Fibroblast of skin of abdomen (primary cell): ENCODE data around the gene GPR39.

Experiments used
- DNase-seq: peaks from one replicate; pipeline ENCODE4 v3.0.0-alpha.2; 2013

GPR39 gene

DNA sequence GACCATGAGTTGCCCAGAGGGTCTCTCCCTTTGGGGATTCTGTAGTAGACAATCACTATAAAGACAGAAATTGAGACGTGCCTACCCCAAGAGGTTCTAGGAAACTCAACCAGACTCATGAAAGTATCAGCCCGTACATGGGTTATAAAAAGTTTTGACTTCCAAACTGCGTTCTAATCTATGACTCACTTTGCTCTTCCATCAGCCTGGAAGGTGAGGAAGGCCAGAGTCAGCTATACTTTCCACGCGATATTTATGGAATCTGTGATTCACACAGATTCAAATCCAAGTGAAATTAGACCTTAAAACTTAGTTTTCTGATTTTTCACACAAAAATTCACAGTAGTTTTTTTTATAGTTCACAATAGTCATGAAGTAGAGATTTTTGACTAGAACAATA, 261.1 kb downstream of the GPR39 start:
- DNase-seq: peak; percentile 74

DNA sequence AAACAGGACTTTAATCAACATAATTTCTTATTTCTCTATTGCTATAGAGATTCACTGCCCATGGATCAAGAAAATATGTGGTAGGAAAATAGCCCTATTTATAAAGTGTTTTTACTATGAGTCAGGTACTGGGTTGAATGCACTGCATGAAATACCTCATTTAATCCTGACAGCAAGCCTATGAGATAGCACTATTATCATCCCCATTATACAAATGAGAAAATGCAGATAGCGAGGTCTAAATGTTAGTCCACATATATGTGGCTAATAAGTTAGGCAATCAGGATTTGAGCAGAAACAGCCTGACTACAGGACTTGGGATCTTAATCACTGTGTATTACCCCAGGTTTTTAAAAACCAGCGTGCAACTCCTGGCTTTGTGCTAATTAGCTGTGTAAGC, 261.9 kb downstream of the GPR39 start:
- DNase-seq: peak; percentile 43

DNA sequence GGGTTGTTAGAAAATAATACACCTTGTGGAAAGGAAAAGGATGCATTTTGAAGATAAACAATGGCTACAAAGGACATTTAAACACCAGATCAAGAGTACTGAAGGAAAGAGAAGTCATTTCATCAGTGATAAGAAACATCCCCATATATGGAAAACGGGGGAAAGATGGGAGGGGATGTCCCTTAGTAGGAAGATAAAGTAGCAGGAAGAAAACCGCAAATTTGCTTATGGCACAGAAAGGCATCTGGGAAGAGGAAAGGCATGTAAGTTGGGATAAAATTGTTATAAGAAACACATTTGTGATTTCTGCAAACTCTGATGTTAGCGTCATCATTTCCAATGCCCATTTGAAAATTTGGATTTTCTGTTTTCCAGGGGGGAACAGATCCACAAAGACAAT, 263.9 kb downstream of the GPR39 start:
- DNase-seq: peak; percentile 59

DNA sequence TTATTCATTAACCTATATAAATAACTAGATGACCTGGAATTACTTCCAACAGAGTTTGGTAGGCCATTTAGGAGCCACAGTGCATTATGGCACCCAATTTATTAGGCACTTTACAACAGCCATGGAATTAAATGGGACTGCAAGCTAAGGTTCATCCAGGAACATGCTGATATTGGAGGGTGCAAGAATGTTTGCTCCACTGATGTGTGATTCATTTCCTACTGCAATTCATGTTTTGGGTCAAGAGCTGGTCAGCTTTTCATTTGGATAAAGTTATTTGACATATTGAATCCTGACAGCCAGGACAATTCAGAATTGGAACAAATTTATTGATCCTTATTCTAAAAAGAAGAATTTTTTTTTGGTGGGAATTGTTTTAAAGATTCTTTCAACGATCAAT, 265.2 kb downstream of the GPR39 start:
- DNase-seq: no peak

DNA sequence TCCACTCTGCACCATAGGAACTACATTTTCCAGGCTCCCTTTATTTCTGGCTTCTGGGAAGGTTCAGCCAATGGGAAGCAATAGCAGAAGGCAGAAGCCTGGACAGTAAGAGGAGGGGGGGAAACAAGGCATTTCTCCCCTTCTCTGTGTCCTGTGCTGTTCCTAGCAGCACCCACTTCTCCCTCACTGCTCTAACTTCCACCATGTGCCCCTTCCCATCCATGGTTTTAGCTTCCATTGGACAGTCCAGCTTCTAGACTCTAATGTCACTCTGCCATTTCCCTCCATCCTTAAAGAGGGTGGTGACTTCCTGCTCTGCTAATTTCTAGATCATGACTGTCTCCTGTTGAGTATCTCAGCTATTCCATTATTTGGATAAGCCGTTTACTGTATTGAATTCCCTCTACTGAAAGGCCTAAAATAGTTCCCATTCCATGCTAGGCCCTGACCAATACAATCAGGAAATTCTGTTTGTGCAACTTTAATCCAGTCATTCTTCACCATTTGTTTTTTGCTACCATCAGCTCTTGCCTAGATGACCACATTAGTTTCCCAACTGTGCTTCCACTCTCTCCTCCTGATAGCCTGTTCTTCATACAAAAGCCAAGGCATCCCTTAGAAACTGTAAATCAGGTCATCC, 274.2 kb downstream of the GPR39 start:
- DNase-seq: no peak

DNA sequence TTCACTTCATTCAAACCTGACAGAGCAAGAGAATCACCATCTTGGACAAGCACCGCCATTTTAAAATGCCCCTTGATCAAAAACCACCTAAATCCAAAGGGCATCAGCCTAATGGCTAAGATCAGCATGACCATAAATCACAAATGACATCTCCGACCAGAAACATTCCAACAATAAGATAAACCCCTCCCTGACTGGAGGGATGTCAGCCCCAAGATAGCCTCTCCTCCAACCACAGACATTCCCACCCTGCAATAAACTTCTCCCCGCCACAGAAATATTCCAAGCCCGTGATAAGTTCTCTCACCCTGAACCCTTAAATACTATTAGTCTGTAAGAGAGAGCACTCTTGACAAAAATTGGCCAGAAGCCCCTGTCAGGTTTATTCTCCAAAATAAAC, 275.0 kb downstream of the GPR39 start:
- DNase-seq: no peak

DNA sequence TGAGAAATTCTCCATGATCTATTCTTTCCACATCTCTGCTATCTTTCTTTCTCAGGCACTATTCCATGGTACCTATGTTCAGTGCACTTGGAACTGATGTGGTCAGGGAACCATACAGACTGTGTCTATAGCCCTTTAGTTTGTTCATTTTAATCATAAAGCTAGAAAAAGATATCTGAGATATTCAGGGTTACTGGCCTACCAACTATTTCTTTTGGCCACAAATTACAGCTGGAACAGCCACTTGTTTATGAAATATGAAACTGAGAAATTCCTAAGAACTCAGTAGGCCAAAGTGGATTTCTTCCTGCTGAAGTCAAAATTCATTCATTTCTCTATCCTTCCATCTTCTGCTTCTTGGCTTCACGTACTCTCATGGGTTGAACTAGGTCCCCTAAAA, 276.2 kb downstream of the GPR39 start:
- DNase-seq: peak; percentile 35
